GM21423 (cell line): ENCODE data around the gene ATP6V1D.
"Not testable (repeated sequence)": the region's sequence is repeated elsewhere in the genome, so short reads cannot be mapped to it uniquely, and the experiment has no call there.

Experiments
- ATAC-seq: cut with Tn5 transposase; IDR thresholded peaks from one replicate; pipeline ENCODE4 v1.9.1; 2021; ENCODE audit warnings: mild to moderate bottlenecking, moderate library complexity; ENCODE audit not compliant: unreplicated experiment

ATP6V1D gene

DNA sequence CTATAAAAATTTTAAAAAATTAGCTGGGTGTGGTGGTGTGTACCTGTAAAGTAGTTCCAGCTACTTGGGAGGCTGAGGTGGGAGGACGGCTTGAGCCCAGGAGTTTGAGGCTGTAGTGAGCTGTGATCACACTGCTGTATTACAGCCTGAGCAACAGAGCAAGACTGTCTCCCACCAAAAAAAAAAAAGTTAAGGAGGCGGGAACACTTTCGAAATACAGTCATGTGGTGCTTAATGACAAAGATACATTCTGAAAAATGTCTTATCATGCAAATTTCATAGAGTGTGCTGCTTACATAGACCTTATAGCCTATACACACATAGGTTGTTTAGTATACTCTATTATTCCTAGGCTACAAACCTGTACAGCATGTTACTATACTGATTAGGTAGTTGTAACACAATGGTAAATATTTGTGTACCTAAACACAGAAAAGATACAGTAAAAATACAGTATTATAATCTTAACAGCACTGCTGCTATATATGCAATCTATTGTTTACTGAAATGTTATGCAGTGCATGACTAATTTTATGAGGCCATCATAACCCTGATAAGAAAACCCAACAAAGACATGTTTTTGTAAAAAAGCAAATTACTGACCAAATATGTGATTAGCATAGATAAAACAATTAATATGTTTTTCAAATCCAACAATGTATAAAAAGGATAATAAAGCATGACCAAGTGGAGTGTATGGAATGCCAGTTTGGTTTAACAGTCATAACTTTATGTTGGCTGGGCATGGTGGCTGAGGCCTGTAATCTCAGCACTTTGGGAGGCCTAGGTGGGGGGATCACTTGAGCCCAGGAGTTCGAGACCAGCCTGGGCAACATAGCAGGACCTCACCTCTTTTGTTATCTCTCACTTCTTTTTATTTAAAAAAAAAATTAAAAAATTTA is 11.9 kb upstream of the ATP6V1D start:
- ATAC-seq: no peak

DNA sequence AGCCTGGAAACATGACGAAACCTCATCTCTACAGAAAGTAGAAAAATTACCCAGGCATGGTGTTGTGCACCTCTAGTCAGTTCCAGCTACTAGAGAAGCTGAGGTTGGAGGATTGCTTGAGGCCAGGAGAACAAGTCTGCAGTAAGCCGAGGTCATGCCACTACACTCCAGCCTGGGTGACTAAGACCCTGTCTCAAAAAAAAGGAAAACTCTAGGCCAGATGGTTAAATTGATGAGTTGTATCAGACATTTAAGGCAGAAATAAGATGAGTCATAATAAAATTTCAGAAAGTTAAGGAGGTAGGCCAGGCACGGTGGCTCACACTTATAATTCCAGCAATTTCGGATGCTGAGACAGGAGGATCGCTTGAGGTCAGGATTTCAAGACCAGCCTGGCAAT is 11.2 kb upstream of the ATP6V1D start:
- no peak for ATAC-seq

DNA sequence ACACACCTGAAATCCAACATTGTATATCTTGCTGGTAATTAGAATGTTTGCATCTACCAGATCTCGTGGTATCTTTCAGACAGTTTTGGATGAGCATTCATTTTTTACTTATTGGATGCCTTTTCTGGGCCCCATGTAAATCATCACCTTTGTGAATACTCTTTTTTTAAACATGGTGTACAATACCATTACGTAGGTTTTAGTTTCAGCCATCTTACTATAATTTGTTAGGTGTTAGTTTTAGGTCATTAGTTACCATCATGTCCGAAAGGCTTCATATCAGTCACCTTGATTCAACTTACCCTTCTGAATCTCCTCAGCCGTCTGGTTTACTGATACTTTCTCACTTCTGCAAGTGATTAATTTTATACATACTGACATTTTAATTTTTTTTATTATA is 5.9 kb upstream of the ATP6V1D start:
- ATAC-seq: no peak

- ATAC-seq: peak; percentile 23
Measured at GRCh38 chr14:67360470-67361206, 1.0 kb upstream of the ATP6V1D start.

DNA sequence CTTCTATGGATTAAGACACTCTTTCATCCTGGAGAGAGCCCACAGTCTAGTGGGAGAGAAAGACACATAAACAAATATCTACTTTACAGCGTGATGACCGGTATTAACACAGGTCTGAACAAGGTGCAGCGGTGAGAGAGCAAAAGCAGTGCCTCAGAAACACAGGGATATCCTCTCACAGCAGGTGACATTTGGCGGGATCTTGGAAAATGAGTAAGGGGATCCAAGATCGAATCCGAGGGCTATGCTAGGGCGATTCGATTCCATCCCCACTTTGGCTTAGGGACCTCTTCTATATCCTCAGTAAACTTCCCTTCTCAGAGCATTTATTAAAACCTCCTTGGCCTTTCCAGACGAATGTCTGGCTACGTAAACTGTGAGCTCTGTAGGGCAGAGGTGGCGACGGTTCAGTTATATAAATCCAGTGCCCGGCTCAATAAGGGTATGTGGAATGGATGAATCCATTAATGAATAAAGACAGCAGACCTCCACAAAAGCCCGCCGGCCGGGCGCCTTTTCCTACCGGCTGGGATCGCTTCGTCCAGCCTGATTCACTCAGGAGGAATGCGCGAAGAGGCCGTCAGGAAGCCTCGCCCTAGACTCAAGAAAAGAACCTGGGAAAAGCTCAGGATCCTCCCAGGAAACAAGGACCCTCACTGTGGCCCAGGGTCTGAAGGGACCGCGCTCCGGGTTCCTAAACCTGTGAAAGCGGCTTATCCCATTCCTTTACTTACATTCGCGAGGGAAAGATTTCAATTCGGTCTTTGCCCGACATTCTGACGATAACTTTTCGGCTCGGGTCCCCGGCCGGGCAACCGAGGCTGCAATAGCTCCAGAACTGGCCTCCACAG is 455 bp downstream of the ATP6V1D start:
- no peak for ATAC-seq

- no peak for ATAC-seq
Measured at GRCh38 chr14:67357969-67358354, 1.6 kb downstream of the ATP6V1D start.

GRCh38 chr14:67357186-67357968 is 2.2 kb downstream of the ATP6V1D start:
- no peak for ATAC-seq

DNA sequence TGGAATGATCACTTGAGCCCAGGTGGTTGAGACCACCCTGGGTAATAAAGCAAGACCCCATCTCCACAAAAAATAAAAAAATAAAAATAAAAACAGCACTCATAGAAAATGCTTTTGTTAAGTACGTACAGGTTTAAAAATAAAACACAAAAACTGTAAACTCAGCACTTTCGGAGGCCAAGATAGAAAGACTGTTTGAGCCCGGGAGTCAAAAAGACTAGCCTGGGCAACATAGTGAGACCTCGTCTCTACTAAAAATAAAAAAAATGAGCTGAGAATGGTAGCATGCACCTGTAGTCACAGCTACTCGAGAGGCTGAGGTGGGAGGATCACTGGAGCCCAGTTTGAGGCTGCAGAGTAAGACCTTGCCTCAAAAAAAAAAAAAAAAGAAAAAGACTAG is 7.5 kb downstream of the ATP6V1D start:
- no peak for ATAC-seq

DNA sequence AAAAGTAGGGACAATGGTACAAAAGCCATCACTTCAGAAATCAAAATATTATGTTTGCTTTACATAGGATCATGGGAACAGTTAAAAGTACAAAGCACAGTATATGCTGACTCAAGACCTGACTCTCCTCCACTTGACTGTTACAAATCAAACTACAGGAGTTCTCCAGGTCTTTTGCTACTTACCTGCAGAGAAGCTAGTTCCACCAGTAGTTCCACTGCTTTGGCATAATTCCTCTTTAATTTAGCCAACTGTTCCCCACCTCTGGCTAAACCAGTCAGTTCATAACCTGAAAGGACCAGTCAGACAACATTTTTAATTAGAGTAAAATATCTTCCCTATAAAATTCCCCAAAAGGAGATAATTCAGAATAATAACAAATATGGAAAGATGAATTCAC is 14.0 kb downstream of the ATP6V1D start:
- ATAC-seq: no peak

DNA sequence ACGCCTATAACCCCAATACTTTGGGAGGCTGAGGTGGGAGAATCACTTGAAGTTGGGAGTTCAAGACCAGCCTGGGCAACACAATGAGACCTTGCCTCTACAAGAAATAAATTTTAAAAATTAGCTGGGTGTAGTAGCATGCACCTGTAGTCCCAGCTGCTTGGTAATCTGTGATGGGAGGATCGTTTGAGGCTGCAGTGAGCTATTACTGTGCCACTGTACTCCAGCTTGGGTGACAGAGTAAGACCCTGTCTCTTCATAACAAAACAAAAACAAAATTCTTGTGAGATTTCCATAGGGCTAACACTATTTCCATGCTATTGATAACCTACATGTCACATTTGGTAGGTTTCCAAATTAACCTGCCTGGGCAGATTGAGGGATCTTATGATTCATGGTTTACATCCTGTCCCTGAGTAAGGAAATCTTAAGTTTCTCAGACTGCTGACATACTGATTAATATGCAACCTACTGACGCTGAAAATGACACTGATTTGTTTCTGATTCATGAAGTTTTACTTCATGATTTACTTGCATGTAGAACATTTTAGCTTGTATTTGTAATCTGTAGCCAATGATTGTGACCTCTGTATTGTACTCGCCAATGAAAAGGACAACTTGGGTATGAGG is 15.9 kb downstream of the ATP6V1D start:
- no peak for ATAC-seq

DNA sequence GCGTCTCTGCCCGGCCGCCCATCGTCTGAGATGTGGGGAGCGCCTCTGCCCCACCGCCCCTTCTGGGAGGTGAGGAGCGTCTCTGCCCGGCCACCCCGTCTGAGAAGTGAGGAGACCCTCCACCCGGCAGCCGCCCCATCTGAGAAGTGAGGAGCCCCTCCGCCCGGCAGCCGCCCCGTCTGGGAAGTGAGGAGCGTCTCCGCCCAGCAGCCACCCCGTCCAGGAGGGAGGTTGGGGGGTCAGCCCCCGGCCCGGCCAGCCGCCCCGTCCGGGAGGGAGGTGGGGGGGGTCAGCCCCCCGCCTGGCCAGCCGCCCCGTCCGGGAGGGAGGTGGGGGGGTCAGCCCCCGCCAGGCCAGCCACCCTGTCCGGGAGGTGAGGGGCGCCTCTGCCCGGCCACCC is 18.4 kb downstream of the ATP6V1D start:
- ATAC-seq: not testable (repeated sequence)

GRCh38 chr14:67335781-67336180 is 23.8 kb downstream of the ATP6V1D start:
- ATAC-seq: no peak

DNA sequence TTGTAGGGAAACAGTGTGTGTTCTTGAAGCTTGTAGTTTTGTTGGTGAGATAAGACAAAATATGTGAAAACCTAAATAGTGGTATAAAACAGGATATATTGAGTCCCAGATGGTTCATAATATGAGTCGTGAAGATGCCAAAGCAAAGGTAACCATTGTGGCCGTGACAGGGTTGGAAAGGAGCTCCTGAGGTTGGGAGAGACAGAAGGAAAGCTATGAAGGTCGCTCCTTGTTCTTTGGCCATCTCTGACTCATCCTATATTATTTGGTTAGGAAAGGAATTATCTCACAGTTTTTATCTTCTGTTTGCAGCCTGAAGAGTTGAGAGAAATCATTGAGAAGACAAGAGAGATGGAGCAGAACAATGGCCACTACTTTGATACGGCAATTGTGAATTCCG is 27.1 kb downstream of the ATP6V1D start:
- ATAC-seq: no peak

DNA sequence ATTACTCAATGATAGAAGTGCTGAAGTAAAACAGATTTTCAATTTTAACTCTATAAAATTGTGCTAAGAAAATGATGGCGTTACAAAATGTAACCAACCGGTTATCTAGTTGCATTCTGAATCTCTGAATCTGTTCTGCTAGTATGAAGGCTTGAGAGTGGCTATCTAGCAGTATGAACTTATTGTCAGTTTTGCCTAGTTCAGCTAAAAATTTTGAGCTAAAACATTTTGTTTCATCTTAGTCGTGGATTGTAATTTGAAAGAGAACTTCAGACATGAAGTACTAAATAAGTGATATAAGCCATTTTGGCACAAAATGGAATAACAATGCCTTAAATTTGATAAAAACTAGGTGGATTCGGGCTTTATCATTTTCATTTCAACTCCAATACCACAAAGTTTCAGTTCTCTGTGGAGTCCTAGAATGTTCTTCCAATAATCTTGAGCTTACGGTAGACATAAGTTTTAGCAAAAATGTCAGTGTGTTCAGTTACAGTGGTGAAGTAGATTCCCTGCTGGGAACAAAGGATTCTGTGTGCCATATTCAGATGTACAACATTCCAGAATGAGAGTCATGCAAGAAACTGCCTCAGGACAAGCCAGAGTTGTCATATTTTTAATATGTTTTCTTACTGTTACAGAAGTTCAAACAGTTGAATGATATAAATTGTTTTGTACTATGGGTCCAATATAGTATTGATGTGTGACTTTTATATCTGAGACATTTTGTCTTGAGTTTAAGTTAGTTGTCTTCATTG is 28.1 kb downstream of the ATP6V1D start:
- no peak for ATAC-seq

- ATAC-seq: not testable (repeated sequence)
Measured at GRCh38 chr14:67329666-67330065, 29.9 kb downstream of the ATP6V1D start.

- ATAC-seq: no peak
Measured at GRCh38 chr14:67319142-67319541, 40.5 kb downstream of the ATP6V1D start.

- ATAC-seq: no peak
Measured at GRCh38 chr14:67317822-67318221, 41.8 kb downstream of the ATP6V1D start.

DNA sequence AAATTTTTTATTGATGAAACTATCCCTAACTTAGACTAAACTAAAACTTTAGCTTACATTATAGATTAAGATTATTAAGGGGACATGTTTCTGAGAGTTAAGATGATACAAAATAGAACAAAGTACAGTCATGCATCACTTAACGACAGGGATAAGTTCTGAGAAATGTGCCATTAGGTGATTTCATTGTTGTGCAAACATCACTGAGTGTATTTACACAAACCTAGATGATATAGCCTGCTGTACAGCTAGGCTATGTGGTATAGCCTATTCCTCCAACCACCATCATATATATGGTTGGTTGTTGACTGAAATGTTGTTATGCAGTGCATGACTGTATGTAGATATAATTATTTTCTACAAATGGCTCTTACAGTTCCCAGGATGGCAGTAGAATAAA is 46.5 kb downstream of the ATP6V1D start:
- ATAC-seq: no peak

GRCh38 chr14:67311868-67312267 is 47.7 kb downstream of the ATP6V1D start:
- ATAC-seq: no peak
